Parathyroid adenoma (tissue), 2 donors: ENCODE data around the gene RAE1.

Experiments used
- H2AFZ ChIP-seq: fragments of 300-600 bp; sonication (generic); one replicate; pipeline ENCODE4 v1.7.0; 2017; ENCODE audit warnings: antibody characterized with exemption, mild to moderate bottlenecking
- H3K27ac ChIP-seq: fragments of 300-600 bp; sonication (generic); one replicate; pipeline ENCODE4 v1.7.0; 2017
- H3K27me3 ChIP-seq: fragments of 300-600 bp; sonication (generic); one replicate; pipeline ENCODE4 v1.7.0; 2017; ENCODE audit warnings: low read length; ENCODE audit not compliant: control insufficient read depth, insufficient read depth
- H3K36me3 ChIP-seq: fragments of 300-600 bp; sonication (generic); one replicate; pipeline ENCODE4 v1.7.0; 2017; ENCODE audit warnings: low read length; ENCODE audit not compliant: control insufficient read depth, insufficient read depth
- H3K4me1 ChIP-seq: fragments of 300-600 bp; sonication (generic); one replicate; pipeline ENCODE4 v1.7.0; 2017; ENCODE audit warnings: control low read depth
- H3K4me2 ChIP-seq: fragments of 300-600 bp; sonication (generic); one replicate; pipeline ENCODE4 v1.7.0; 2017; ENCODE audit warnings: low read length
- H3K4me3 ChIP-seq: fragments of 300-600 bp; sonication (generic); one replicate; pipeline ENCODE4 v1.7.0; 2017; ENCODE audit warnings: low read depth, low read length
- H3K79me2 ChIP-seq: fragments of 300-600 bp; sonication (generic); one replicate; pipeline ENCODE4 v1.7.0; 2017; ENCODE audit warnings: control low read depth
- H3K9ac ChIP-seq: fragments of 300-600 bp; sonication (generic); one replicate; pipeline ENCODE4 v1.7.0; 2017; ENCODE audit warnings: mild to moderate bottlenecking
- H3K9me3 ChIP-seq: fragments of 300-600 bp; sonication (generic); one replicate; pipeline ENCODE4 v1.7.0; 2017; ENCODE audit warnings: low read length; ENCODE audit not compliant: control insufficient read depth
- TF ChIP-seq, protein P1 (sequence below): fragments of 300-600 bp; sonication (generic); IDR thresholded peaks from one replicate; pipeline ENCODE4 v1.7.0; 2017; ENCODE audit warnings: antibody characterized with exemption, mild to moderate bottlenecking
- donor health status: primary hyperparathyroidism.

RAE1 gene

GRCh38 chr20:57398901-57399535 lies 48.0 kb downstream of the RAE1 start:
- Histone ChIP-seq H2AFZ (no peak overlapping the region), H3K27me3 (no peaks in the 10 kb centered on the region), H3K9me3 (no peaks in the 10 kb centered on the region), H3K27ac (no peak overlapping the region), H3K4me1 (no peaks in the 10 kb centered on the region), H3K9ac (no peak overlapping the region), H3K4me3 (no peak overlapping the region), H3K36me3 (no peaks in the 10 kb centered on the region), H3K79me2 (no peaks in the 10 kb centered on the region), H3K4me2 (no peak overlapping the region)
- TF ChIP-seq, protein P1, sequence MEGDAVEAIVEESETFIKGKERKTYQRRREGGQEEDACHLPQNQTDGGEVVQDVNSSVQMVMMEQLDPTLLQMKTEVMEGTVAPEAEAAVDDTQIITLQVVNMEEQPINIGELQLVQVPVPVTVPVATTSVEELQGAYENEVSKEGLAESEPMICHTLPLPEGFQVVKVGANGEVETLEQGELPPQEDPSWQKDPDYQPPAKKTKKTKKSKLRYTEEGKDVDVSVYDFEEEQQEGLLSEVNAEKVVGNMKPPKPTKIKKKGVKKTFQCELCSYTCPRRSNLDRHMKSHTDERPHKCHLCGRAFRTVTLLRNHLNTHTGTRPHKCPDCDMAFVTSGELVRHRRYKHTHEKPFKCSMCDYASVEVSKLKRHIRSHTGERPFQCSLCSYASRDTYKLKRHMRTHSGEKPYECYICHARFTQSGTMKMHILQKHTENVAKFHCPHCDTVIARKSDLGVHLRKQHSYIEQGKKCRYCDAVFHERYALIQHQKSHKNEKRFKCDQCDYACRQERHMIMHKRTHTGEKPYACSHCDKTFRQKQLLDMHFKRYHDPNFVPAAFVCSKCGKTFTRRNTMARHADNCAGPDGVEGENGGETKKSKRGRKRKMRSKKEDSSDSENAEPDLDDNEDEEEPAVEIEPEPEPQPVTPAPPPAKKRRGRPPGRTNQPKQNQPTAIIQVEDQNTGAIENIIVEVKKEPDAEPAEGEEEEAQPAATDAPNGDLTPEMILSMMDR, result no peak

GRCh38 chr20:57399587-57400155 lies 48.6 kb downstream of the RAE1 start:
- Histone ChIP-seq H3K9ac (no peak overlapping the region), H3K79me2 (no peaks in the 10 kb centered on the region), H3K27ac (no peak overlapping the region), H3K4me1 (no peaks in the 10 kb centered on the region), H3K9me3 (no peaks in the 10 kb centered on the region), H3K4me2 (no peak overlapping the region), H3K36me3 (no peaks in the 10 kb centered on the region), H3K27me3 (no peaks in the 10 kb centered on the region), H2AFZ (no peak overlapping the region), H3K4me3 (no peak overlapping the region)
- TF ChIP-seq, protein P1, result no peak

DNA sequence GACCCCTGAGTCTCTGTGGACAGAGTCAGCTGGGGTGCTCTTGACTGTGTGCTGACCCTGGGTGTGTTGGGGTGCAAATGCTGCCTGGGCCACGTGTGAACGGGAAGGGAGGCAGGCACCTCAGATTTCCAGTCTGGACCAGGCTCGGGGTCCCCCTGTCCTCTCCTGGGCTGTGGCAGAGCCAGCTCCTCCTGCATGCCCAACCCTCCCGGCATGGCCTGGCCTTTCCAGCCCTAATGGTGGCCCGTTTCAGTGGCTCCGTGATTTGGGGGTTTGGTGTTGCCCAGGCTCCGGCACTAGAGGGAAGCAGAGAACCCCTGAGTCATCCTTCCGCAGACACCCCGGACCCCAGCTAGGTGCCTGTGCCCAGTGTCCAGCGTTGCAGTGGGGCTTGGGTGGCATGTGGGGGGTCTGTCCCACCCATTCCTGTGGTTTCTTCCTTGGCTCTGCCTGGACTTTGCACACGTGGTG lies 49.2 kb downstream of the RAE1 start:
- H3K4me2 ChIP-seq, result no peak overlapping the region
- H3K27ac ChIP-seq, result no peak overlapping the region
- H3K9me3 ChIP-seq, result no peaks in the 10 kb centered on the region
- H2AFZ ChIP-seq, result no peak overlapping the region
- H3K27me3 ChIP-seq, result no peaks in the 10 kb centered on the region
- H3K36me3 ChIP-seq, result no peaks in the 10 kb centered on the region
- TF ChIP-seq, protein P1, result no peak
- H3K9ac ChIP-seq, result no peak overlapping the region
- H3K4me1 ChIP-seq, result no peaks in the 10 kb centered on the region
- no peaks in the 10 kb centered on the region for H3K79me2 ChIP-seq
- H3K4me3 ChIP-seq, result no peak overlapping the region

DNA sequence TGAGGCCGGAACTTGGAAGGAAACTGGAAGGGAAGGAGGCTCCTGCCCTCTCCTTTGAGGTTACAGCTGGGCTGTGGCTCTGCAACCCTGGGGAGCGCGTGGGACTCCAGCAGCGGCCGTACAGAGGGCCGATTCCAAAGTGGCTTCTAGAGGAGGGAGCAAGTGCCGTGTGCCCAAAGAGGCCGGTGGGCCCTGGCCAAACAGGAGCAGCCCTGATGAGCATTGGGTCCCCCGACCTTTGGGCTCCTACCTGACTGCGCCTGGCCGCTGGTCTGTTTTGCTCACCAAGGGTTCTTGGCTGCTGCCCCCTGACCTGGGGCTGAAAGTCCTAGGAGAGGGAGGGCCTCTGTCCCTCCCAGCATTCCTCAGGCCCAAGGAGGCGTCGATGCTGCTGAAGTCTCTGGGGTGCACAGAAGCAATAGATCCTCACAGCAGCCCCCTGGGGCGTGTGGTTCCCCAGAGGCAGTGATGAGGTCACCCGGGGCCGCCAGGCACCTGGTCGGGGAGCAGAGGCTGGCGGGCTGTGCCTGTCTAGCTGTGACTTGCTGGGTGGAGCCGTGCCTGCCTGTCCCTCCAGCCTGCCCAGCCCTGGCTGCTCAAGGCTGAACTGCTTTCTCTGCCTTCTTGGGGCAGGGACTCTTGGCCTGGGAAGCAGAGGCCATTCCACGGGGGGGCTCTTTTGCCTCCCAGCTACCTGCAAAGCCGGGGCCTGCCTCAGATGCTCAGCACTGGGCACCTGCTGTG lies 49.9 kb downstream of the RAE1 start:
- Histone ChIP-seq H3K4me2 (no peak overlapping the region), H3K79me2 (no peaks in the 10 kb centered on the region), H3K4me1 (no peaks in the 10 kb centered on the region), H3K9me3 (no peaks in the 10 kb centered on the region), H2AFZ (no peak overlapping the region), H3K4me3 (no peak overlapping the region), H3K9ac (no peak overlapping the region), H3K27ac (no peak overlapping the region), H3K27me3 (no peaks in the 10 kb centered on the region), H3K36me3 (no peaks in the 10 kb centered on the region)
- TF ChIP-seq, protein P1, result no peak
